HG03103 (cell line): Measurements from ENCODE around the gene SLIT1.

Experiments used
- ATAC-seq: cut with Tn5 transposase; IDR thresholded peaks from one replicate; pipeline ENCODE4 v1.9.1; 2021; ENCODE audit warnings: low read depth; ENCODE audit not compliant: unreplicated experiment

SLIT1 gene

GRCh38 chr10:97185326-97186058 lies at the start of gene SLIT1:
TSS of gene SLIT1 (minus strand) at chr10:97185959. CDS start at chr10:97185674, 285 bp downstream.
- ATAC-seq, result no peak

- no peak for ATAC-seq
Observed at GRCh38 chr10:97235353-97235752, 49.6 kb upstream of the SLIT1 start.

GRCh38 chr10:97234400-97234799 lies 48.6 kb upstream of the SLIT1 start:
- no peak for ATAC-seq

GRCh38 chr10:97230146-97230545 lies 44.4 kb upstream of the SLIT1 start:
- no peak for ATAC-seq

- ATAC-seq, result no peak
Observed at GRCh38 chr10:97229322-97230015, 43.7 kb upstream of the SLIT1 start.

- no peak for ATAC-seq
Observed at GRCh38 chr10:97228775-97229157, 43.0 kb upstream of the SLIT1 start.

GRCh38 chr10:97228130-97228774 lies 42.5 kb upstream of the SLIT1 start:
- ATAC-seq, result no peak

GRCh38 chr10:97226398-97226797 lies 40.6 kb upstream of the SLIT1 start:
- ATAC-seq, result no peak

GRCh38 chr10:97224483-97225435 lies 39.0 kb upstream of the SLIT1 start:
- no peak for ATAC-seq

- ATAC-seq, result no peak
Observed at GRCh38 chr10:97222326-97222961, 36.7 kb upstream of the SLIT1 start.

GRCh38 chr10:97220355-97220754 lies 34.6 kb upstream of the SLIT1 start:
- ATAC-seq, result no peak

GRCh38 chr10:97217299-97217698 lies 31.5 kb upstream of the SLIT1 start:
- ATAC-seq, result no peak

GRCh38 chr10:97215619-97216260 lies 30.0 kb upstream of the SLIT1 start:
- ATAC-seq, result no peak

- ATAC-seq, result no peak
Observed at GRCh38 chr10:97213431-97213830, 27.7 kb upstream of the SLIT1 start.

- no peak for ATAC-seq
Observed at GRCh38 chr10:97211229-97211628, 25.5 kb upstream of the SLIT1 start.

- ATAC-seq, result no peak
Observed at GRCh38 chr10:97210543-97210960, 24.8 kb upstream of the SLIT1 start.

- ATAC-seq, result no peak
Observed at GRCh38 chr10:97207756-97208346, 22.1 kb upstream of the SLIT1 start.

GRCh38 chr10:97207131-97207530 lies 21.4 kb upstream of the SLIT1 start:
- no peak for ATAC-seq
